GM12865 (cell line): ENCODE measurements around the gene KLF15.

ENCODE experiments used
- DNase-seq: peaks from one replicate; pipeline ENCODE4 v3.0.0; 2010; ENCODE audit warnings: low read depth
- H3K4me3 ChIP-seq: 2 replicates; pipeline ENCODE4 v1.5.1; 2011; ENCODE audit warnings: mild to moderate bottlenecking, low read depth, low read length, control low read depth
- CTCF ChIP-seq: IDR thresholded peaks from 2 replicates; pipeline ENCODE4 v1.5.1; 2011; ENCODE audit warnings: low read length, control low read depth, low read depth, inconsistent platforms; ENCODE audit not compliant: insufficient read depth; ENCODE audit errors: missing control alignments

Gene KLF15

DNA sequence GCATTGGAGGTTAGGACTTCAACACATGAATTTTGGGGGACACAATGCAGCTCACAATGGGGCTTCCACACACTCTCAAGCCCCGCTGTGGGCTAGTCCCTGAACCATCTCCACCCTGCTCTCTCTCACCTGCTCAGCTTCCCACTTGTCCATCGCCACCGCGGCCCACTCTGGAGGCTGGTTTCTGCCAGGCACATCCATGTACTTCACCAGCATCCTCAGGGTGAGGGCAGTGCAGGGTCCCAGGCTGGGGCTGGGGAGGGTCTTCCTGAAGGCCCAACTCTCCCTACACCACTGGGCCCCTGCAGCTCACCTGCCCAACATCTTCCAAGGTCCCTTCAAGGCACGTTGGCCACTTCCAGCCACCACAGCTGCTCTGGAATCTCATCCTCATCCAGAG is 46.4 kb downstream of the KLF15 start:
- no peak overlapping the region for H3K4me3 ChIP-seq
- no peak for DNase-seq
- no peak for TF ChIP-seq CTCF

DNA sequence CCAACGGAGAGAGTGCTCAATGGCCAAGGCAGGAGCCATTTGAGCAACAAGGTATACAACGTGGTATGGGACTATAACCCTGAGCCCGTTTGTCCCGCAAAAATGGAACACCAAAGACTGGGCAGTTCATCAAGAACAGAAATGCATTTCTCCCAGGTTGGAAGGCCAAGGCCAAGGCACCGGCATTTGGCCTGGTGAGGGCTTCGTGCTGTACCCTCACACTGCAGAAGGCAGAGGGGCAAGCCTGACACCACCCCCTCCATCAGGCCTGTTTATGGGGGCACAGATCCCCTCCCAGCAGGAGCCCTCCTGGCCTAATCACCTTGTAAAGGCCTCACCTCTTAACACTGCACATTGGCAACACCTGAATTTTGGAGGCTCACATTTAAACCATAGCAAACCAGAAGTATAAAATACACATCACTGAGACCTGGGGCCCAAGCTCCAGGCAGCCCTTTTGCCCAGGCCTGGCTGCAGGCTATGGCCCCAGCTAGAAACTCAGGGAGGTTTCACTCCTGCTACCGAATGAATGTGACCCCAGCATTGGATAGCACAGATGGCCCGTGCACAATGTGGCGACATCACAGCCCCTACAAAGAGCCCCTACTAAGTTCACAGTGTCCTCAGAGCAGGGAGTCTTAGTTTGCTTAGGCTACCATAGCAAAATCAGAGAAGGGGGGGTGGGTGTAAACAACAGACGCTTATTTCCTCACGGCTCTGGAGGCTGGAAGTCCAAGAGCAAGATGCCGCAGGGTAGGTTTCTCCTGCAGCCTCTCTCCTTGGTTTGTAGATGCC is 47.1 kb downstream of the KLF15 start:
- no peak for DNase-seq
- H3K4me3 ChIP-seq: no peak overlapping the region
- TF ChIP-seq CTCF: no peak

DNA sequence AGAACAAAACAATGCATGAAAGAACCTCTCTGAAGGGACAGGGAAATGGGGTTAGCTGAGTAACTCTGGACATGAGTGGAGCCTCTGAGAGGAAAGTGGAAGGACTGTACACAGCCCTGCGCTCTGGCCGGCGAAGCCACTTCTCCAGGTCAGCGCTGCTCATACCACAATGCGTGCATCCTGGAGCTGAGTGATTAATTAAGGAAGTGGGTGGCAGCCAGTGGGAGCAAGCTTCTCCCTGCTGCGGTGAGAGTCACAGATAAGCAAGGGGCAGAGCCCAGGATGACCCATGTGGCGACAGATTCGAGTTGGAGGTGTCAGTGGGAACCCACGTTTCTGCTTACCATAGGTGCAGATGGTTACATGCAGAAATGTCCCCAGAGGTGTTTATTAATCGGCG is 48.0 kb downstream of the KLF15 start:
- DNase-seq: no peak
- TF ChIP-seq CTCF: no peak
- H3K4me3 ChIP-seq: no peak overlapping the region

GRCh38 chr3:126308394-126309125 is 48.6 kb downstream of the KLF15 start:
- no peak for TF ChIP-seq CTCF
- H3K4me3 ChIP-seq: no peak overlapping the region
- no peak for DNase-seq

DNA sequence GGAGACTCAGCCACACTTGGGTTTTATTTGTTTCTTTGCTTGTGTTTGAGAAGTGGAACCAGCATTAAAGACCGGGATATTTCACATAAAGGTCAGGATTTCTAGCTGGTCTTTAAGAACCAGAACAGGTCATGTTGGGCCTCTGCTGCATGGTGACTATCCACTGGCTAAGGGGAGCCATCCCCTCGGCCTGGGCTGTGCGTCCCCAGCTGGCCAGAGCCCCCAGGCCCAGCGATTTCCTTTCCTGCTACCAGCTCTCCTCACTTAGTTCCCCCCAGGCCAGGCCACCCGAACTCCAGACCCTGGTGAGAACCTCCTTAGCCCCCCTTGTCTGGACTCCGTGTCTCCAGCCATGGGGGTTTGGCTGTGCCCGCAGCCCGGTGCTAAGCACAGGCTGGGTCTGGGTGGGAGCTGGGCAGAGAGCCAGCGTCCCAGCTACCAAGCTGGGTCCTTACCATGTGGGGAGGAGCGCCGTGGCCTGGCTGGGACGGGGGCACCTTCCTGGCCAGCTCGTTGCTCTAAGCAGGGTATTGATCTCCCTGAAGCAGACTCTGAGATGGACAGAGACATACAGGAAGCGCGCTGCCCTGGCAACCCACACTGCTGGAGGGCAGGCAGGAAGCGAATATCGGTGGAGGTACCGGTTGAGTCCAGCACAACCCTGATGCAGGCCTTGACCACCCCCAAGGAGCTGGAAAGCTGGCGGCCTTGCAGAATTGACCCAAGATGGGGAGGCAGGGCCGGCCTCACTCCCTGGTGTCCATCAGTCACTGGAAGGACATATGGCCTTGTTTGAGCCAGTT is 49.4 kb downstream of the KLF15 start:
- TF ChIP-seq CTCF: no peak
- no peak for DNase-seq
- no peak overlapping the region for H3K4me3 ChIP-seq

DNA sequence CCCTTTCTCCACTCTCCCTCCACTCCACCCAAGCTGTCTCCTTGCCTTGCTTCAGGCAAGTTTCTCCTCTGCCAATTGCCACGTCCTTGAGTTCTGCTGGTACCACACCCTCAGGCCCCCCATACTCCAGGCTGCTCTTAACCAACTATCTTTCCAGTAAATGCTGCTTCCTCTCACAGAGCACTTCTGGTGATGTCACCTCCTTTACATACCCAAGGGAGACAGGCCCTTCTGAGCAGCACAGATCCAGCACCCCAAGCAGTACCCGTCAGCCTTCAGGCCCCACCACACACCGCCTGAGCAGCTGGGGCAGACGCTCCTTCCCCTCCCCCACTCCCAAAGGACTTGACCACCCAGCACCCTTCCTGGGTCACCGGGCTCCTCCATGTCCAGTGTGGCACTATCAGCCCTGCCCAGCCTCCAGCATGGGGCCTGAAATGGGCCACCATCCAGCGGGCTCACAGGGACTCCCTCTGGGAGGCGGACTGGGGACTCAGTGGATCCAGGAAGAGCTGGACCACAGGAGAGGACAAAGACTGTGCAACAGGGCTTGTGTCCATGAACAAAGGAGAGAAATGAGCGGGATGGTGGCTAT is 50.2 kb downstream of the KLF15 start:
- no peak overlapping the region for H3K4me3 ChIP-seq
- no peak for DNase-seq
- no peak for TF ChIP-seq CTCF
